Measurements from ENCODE around the gene LMO4.

Gene LMO4

DNA sequence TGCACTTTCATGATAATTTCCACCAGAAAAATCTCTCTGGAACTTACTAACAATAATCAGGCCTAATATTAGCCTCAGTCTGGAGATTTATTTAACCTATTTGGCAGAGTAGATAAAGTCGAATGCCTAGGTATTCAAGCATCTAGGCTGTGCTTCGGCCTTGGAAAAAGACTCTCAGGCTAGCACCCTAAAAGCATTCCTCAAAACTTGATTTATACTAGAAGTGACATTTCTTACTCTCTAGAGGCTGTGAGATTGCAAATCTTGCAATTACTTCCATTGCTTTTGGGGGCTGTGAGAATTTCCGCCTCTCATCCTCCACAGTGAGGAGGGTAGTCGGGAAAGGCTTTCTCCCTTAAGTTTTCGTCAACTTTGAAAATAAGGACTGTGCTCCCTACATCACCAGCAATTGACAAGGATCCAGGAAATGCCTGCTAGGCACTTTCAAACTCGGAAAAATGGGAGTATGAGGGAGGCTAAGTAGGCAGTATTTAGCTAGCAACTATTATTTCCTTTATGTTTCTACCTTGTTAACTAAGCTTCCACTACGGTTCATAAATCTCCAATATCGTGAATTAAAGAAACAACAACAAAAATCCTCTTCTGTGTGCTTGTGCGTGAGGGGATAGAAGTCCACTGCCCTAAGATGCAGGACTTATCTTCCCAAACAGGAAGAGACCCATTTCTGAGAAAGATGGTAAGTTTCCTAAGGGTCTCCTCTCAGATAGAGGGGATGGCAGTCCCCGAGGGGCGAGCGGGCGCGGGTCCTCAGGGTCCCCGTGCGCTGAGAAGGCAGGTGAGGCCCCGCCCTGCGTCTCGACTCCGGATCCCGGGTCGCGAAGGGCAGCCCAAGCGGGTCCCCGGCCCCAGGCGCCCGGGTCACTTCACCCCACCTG lies 1.1 kb upstream of the LMO4 start:
- no peak for DNase-seq (ENCODE audit: low read depth)

DNA sequence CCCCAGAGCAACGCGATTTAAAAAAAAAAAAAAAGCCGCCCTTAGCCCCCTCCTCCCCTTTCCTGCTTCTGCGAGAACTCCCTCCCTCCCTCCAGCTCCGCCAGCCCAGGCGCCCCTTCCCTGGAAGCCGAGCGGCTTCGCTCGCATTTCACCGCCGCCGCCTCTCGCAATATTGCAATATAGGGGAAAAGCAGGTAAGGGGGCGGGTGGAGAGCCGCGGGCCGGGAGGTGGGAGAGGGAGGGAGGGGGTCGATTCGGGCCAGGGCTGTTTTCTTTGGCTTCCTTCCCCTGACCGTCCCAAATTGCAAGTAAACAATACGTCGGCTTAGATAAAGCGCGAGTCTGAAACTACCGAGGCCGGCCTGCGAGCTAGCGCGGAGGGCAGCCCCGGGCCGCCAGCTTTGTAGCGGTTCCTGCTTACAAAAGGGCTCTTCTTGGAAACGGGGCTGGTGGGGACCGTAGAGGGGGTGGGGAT lies 408 bp downstream of the LMO4 start:
- peak; percentile 13 for DNase-seq (ENCODE audit: low read depth)

DNA sequence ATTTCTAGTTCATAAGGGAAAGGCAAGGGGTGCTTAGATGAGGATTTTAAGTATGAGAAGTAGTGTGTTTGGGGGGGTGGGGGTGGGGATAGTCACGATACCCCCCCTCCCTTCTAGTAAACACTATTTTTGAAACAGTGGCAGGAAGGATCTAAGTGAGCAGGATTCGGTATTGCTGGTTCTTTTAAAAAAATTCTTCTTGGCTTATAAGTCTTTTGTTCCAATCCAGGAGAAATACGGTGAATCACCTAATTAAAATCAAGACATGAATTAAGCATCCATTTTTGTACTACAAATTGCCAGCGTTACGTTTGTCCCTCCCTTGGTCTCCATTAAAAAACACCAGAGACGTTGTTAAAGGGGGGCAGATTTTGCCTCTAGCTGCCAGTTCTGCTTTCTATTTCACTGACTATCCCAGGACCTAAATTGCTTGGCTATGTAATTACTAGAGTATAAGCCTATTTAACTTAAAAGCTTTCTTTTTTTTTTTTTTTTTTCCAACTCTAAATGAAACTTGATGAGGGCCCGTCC lies 911 bp downstream of the LMO4 start:
- DNase-seq (ENCODE audit: low read depth): no peak

DNA sequence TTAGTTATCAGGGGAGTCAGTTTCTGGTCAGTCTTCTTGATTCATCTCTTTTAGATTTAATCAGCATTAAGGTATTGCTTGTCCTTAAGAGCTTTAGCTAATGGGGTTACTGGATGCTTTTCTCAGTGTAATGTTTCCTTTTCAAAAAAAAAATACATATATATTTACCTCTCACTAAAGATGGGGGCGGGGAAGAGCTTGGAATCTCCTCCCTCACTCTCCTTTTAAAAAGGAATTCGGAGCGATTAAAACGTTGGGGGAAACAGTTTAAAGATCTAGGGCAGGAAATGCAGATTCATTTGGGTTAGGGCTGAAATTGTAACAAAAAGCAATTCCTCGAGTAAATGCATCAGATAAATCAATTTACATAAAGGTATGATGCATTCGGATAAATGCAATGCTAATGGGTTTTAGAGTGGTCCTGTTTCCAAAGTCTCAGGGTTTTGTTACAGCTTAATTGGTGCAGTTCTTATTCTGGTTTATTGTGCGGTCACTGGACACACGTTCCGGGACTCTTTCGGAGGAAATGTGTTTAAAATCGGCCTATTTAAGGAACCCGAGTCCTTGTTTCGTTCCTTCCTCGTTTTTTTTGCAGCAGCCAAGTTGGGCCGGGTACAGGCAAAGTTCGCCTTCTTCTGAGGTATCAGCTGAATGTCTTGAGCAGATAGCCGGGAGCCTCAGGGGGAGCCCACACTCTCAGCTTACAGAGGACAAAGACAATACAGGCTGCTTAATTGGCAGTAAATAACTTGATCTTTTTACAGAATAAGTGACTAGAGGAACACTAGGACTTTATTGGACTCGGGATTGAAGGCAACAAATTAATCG lies 1.6 kb downstream of the LMO4 start:
- no peak for DNase-seq (ENCODE audit: low read depth)

DNA sequence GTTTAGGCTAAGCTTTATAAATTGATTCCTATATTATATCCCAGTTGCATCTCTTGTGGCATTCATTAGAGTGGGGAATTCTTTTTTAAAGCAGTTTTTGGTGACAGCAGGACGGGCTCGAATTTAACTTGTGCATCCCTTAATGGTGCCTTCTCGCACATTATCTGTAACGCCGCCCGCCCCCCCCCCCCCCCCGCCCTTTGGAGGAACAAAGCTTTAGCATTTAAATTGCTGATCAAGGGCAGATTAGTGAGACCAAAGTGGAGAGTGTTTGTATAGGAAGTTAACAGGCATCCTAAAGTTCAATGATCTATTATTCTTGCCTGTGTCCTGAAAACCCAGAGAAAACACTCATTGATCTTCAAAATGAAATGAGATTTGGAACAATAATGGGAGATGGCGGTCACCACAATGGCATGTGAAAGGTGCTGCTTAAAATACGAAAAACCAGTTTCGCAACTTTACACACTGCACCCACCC lies 2.2 kb downstream of the LMO4 start:
- DNase-seq (ENCODE audit: low read depth): no peak

DNA sequence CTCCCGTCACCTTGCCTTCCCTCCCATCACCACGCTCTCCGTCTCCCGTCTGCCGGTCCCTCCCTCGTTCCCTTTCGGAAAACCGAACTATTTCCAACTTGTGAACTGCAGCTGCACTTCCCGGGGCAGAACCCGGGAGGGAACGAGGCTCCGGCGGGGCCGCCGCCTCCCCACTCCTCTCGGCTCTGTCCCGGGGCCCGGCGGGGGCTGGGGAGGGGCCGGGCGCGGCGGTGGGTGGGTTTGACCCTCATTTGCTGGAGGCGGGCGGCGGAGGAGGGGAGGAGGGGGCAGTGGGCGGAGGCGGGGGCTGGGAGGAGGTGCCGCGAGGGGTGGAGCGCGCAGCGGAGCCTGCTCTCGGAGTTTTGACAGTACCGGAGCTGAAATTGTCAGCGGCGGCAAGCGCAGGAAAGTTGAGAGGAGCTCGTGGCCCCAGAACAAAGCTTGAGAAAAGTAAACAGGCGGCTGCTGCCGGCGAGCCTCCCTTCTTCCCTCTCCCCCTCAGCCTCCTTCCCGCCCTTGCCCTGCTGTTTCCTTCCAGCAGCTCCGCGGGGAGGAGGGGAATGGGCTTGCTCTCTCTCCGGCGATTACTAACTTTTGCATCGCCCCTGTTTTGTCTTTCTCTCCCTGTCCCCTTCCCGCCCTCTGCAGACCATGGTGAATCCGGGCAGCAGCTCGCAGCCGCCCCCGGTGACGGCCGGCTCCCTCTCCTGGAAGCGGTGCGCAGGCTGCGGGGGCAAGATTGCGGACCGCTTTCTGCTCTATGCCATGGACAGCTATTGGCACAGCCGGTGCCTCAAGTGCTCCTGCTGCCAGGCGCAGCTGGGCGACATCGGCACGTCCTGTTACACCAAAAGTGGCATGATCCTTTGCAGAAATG lies 2.9 kb downstream of the LMO4 start:
- peak; percentile 59 for DNase-seq (ENCODE audit: low read depth)

DNA sequence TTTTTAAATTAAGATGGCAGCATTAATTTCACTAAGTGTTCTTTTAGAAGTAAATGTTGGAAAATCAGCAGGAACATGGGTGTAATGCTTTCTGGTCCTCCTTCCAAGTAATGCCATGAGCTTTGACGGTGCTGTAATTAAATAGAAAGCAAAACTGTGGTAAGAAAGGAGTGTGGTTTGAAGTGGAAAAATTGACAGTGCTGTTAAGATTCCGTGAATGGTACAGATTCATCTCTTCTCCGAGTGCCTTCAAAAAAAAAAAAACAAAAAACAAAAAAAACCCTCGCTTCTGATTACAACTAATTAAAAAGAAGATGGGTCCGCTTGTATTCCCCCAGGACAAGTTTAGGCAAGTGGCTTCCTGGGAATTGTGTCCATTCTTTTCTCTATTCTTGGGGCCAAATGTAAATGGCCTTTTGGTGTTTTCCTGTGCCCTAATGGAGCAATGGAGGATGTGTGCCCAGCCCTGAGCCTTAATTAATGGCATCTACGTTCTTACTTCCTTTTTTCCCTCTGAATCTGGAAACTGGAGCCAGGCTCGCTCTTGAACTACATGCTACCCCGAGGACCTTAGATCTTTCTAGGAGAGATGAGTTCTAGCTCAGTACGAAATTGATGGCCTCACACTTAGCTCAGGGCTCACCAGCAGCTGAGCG lies 5.1 kb downstream of the LMO4 start:
- no peak for DNase-seq (ENCODE audit: low read depth)

DNA sequence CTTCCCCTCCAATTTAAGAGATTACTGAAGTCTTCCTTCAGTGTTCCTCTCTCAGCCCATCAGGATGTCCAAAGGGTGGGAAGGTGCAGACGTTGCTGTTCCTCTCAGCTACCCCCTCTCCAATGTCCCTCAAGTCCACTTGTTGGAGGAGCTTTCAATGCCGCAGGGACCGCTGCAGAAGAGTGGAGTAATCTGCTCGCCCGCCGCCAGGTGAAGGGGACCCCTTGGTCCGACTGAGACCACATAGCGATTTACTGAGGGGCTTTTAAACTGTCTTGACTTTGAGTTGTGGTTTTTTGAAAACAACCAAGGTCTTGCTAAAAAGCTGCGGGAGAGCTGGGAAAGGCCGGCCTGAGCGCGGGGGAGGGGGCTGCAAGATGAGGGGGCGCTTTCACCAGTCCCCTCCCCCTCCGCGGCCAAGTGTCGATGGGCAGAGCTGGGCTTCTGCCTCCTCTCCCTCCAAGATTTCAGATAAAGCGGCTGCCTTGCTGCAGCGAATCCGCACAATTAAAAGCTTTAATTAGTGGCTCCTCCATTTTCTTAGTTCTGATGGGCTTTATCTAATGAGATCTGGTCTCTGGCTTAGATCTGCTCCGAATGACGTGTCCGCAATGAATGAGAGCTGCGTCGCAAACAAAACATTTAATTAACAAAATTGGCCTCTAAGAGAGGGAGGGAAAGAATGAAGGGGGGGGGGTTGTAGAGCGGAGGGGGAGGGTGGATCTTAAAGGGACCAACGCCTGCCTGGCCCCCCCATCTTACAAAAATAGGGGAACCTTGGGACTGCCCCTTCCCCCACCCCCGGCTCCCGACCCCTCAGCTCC lies 5.9 kb downstream of the LMO4 start:
- DNase-seq (ENCODE audit: low read depth): no peak

DNA sequence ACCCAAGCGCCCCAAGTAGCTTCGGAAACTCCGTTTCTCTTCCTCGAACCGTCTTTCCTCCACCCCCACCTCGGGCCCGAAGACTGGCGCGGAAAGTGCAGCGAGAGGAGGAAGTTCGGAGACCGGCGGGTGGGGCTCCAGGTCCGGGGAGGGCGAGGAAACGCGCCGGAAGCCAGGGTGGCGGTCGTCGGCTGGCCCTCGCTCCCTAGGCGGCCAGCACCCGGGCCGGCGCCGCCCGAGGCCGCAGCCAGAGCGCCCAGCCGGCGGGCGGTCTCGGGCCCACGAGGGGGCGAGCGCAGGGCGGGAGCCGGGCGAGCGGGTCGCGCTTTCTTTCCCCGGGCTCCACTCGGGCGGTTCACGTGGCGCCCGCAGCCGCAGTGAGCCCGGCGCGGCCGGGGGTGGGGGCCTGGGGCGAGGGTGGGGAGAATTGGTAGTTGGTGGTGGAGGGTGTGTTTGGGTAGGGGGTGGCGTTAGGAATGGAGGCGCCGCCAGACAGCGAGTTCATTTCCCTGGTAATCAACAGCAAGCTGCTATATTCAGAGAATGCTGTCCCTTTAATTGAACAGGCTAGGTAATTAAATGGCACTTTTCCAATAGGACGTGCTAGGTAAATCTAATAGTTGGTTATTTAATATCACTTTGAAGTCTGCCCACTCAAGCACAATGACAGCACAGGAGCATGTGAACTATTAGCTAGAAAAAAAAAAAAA lies 6.7 kb downstream of the LMO4 start:
- DNase-seq (ENCODE audit: low read depth): peak; percentile 28

DNA sequence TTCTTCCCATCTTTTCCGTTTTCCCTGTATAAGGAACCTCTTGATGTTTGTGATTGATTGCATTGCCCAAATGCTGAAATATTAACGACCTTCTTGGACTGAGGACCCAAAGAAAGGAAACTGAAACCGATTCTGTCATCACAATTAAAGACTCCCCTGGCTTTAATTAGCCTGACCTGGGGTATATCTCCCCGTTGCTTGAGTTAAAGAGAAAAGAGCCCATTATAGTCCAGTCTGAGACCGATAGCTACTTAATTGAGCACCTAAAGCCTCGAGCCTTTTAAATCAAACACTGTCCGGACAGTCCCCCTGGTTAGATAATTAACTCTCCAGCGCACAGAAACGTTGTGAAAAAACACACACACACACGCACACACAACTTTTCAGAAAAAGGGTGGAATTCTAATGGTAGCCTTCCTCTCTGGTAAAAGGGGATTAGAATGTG lies 8.0 kb downstream of the LMO4 start:
- no peak for DNase-seq (ENCODE audit: low read depth)

DNA sequence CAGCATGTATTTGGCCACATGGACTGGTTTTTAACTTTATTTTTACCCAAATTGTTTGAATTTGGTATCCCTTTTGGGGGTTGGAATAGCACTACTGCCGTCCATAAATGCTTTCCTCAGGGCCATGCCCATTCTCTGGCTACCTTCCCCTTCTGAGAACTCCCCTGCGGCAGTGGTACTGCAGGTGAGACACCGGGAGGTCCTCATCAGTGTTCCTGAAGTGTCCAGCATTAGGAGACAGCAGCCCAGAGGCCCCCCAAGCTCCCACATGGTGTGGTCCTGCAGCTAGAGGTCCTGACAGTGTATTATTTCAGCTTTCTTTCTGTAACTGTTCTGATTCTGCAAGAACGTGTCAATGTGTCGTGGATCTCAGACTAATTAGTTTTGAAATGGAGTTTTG lies 8.9 kb downstream of the LMO4 start:
- no peak for DNase-seq (ENCODE audit: low read depth)

DNA sequence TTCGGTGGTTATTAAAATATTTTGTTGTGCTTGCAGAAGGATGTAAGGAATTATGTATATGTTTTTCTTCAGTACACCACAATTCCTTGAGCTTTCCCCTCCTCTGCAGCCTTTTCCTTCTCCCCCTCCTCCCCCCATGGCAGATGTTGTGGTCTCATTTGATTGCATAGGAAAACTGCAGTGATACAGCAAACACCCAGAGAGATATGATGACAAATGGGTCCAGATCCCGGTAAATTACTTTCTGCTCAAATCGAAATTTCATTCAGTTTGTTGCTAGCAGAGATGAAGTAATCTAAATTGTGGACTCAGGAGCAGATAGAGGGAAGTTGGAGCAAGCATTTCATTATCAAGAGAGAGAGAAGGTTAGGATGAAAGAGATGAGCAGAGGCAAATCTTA lies 9.9 kb downstream of the LMO4 start:
- no peak for DNase-seq (ENCODE audit: low read depth)

DNA sequence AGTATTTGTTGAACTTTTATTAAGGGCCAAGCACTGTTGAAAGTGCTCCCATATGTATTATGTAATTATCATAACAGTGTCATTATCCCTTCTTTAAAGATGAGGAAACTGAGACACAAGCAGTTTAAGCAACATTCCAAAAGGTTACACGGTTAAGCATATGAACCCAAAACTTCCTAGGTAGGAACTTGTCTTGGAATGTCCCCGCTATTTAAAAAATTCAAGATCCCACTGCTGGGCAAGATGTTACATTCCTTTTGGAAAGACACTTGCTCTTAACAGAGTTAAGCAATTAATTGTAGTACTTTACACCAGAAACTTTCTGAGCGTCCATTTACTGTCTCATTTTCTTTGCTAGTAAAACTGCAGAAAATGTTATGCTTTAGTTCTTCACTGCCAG lies 15.6 kb downstream of the LMO4 start:
- DNase-seq (ENCODE audit: low read depth): no peak

DNA sequence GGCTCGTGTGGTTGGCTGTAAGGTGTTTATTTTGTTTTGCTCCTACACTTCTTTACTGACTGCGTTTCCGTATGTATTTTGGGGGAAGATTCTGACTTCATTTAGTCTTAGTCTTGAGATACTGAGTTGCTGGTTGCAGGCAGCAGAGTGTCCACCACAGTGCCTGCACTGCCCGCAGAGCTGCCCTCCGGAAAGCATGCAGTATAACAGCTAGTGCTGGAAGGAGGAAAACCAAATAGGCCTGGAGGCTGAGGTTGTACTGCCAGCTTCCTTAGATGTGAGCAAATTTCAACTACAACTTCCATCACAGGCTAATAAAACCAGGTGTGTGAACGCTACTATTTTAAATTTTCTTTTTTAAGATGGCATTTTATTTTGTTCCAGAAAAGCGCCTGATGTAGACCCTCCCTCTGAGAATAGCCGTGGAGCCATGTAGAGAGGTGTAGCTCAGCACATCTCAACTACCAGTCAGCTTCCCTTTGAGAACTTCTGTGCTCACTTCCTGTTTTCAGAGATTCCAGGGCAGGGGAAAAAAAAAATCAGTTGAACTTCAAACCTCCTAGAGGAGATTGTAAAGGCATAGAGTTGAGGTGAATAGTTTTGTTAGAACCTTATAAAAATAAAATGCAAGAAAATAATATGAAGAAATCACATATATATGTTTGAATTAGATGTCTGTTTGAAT lies 17.6 kb downstream of the LMO4 start:
- DNase-seq (ENCODE audit: low read depth): no peak

DNA sequence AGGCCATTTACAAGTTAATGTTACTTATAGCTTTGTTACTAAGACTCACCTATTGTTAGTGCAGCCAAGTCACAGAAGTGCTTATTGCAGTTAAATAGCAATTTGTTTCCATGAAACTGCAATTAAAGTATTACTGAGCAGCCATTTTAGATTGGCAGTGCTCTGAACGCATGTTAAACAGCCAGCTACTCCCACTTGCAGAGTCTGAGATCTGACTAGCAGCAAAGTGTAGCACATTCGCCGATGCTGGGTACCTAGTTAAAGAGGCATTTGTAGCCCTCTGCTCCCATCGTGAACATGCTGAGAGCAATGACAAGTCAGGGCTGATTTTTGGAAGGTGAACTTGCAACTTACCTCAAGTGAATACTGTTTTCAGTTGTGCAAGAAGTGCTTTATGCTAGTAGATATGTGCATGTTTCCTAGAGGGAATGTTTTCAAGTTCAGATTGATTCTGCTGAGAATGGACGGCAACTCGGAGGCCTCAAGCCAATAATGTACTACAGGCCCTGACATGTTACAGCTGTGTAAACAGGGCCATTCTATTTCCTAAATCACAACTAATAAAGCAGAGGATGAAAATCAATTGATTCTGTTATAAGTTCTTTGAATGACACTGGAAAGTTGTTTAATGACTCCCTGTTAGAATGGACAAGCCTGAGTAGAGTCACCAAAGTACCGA lies 19.8 kb downstream of the LMO4 start:
- no peak for DNase-seq (ENCODE audit: low read depth)

DNA sequence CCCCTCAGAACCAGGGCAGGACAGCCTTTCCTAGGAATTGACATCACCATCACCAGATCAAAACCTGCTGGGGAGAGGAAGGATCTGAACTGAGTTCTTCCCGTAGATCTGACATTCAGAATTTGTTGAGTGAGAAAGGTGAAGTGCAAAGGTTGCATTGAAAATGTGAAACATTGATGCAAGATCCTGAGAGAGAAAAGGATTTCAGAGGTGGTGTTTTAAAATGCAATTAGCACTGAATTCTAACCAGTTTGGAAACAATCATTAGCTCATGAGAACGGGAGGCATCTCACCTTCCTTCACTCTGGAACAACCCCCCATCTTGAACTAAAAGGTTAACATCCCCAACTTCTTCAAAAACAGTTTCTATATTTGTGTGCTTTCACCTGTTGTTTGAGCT lies 20.4 kb downstream of the LMO4 start:
- DNase-seq (ENCODE audit: low read depth): no peak

DNA sequence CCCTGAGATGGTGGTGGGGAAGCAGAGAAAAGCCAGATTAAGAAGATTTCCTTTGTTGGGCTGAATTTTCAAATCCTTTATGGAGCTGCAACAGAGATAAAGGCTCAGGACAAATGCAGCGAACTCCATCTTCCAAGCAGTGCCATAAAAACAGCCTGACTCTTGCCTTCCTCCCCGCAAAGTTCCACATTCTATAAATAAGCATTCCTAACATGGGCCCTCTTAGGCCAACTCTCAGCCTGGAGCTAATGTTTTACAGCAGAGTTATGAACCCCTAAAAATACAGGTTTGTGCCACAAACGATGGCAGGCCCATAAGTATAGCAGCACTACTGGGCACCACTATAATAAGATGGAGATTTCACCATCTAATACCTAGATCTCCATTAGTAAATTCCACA lies 27.2 kb downstream of the LMO4 start:
- no peak for DNase-seq (ENCODE audit: low read depth)

DNA sequence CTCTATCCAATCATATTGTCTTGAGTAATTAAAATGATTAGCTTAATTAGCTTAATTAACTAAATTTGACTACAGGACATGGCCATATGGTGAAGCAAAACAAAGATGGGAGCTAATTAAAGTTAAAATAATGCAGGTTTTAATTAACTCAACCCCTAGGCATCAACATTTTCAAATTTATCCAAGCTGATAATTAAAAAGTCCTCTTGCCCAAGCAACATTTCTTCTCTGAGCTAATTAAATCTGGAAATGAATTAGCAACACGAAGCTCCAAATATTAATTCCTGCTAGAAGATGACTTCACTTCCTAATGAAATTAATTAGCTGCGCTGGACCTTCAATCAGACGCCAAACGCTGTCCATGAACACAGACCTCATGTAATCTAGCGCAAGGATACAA lies 27.9 kb downstream of the LMO4 start:
- DNase-seq (ENCODE audit: low read depth): no peak
